GM23338 (cell line): Measurements from ENCODE around the gene OR2D3. TPM values are rescaled to one million over a fixed set of nuclear protein-coding genes. Genes with fewer than 3 reads are reported as not detected.

Experiments used
- ATAC-seq: fragments of 200-7000 bp; cut with Tn5 transposase; 3 replicates; pipeline ENCODE4 v1.9.1; 2020
- DNase-seq: peaks from one replicate; pipeline ENCODE4 v3.0.0-alpha.2; 2015; ENCODE audit warnings: low spot score
- H2AFZ ChIP-seq: fragments of 200-600 bp; sonication (generic); 2 replicates; pipeline ENCODE4 v1.8.0; 2016; ENCODE audit warnings: antibody characterized with exemption, mild to moderate bottlenecking, moderate library complexity
- H3F3A ChIP-seq: fragments of 200-600 bp; sonication (generic); replicated peaks from 2 replicates; pipeline ENCODE4 v1.8.0; 2017; ENCODE audit warnings: antibody characterized with exemption, mixed run types, low read depth
- H3K27ac ChIP-seq: fragments of 200-600 bp; sonication (generic); 2 replicates; pipeline ENCODE4 v1.6.1; 2016; ENCODE audit warnings: low read depth
- H3K27me3 ChIP-seq: fragments of 200-600 bp; sonication (generic); 2 replicates; pipeline ENCODE4 v1.8.0; 2016; ENCODE audit warnings: mild to moderate bottlenecking, mixed run types, moderate library complexity; ENCODE audit not compliant: insufficient read depth
- H3K36me3 ChIP-seq: fragments of 200-600 bp; sonication (generic); 2 replicates; pipeline ENCODE4 v1.8.0; 2016; ENCODE audit warnings: mild to moderate bottlenecking; ENCODE audit not compliant: insufficient read depth
- H3K4me1 ChIP-seq: fragments of 200-600 bp; sonication (generic); 2 replicates; pipeline ENCODE4 v1.8.0; 2016; ENCODE audit warnings: mild to moderate bottlenecking, moderate library complexity; ENCODE audit not compliant: insufficient read depth
- H3K4me2 ChIP-seq: fragments of 200-600 bp; sonication (generic); 2 replicates; pipeline ENCODE4 v1.7.1; 2017; ENCODE audit warnings: mixed run types
- H3K4me3 ChIP-seq: fragments of 200-600 bp; sonication (generic); 2 replicates; pipeline ENCODE4 v1.6.1; 2016; ENCODE audit warnings: mixed run types
- H3K79me2 ChIP-seq: fragments of 200-600 bp; sonication (generic); replicated peaks from 2 replicates; pipeline ENCODE4 v1.8.0; 2017; ENCODE audit warnings: mild to moderate bottlenecking; ENCODE audit not compliant: insufficient read depth
- H3K9me2 ChIP-seq: fragments of 200-600 bp; sonication (generic); 2 replicates; pipeline ENCODE4 v1.8.0; 2017; ENCODE audit not compliant: insufficient read depth
- H4K20me1 ChIP-seq: fragments of 200-600 bp; sonication (generic); replicated peaks from 2 replicates; pipeline ENCODE4 v1.8.0; 2017; ENCODE audit warnings: mild to moderate bottlenecking; ENCODE audit not compliant: insufficient read depth
- H3K27ac Mint-ChIP-seq: 2 replicates; pipeline ENCODE4 v1.8.0; 2020; ENCODE audit warnings: inconsistent platforms, mild to moderate bottlenecking, moderate library complexity, mixed read lengths
- H3K27me3 Mint-ChIP-seq: 3 replicates; pipeline ENCODE4 v1.8.0; 2022; ENCODE audit warnings: low read depth, mild to moderate bottlenecking, moderate library complexity, mixed read lengths, inconsistent platforms; ENCODE audit not compliant: insufficient read depth, poor library complexity
- H3K36me3 Mint-ChIP-seq: 3 replicates; pipeline ENCODE4 v1.8.0; 2021; ENCODE audit warnings: low read depth, mild to moderate bottlenecking, inconsistent platforms, moderate library complexity, mixed read lengths
- H3K4me1 Mint-ChIP-seq: 3 replicates; pipeline ENCODE4 v1.8.0; 2020; ENCODE audit warnings: mild to moderate bottlenecking, inconsistent platforms, mixed read lengths
- H3K4me3 Mint-ChIP-seq: 3 replicates; pipeline ENCODE4 v1.8.0; 2021; ENCODE audit warnings: moderate library complexity, mild to moderate bottlenecking, inconsistent platforms, mixed read lengths
- H3K9me3 Mint-ChIP-seq: 3 replicates; pipeline ENCODE4 v1.8.0; 2020; ENCODE audit warnings: moderate library complexity, mild to moderate bottlenecking, inconsistent platforms, mixed read lengths
- CREB1 ChIP-seq: fragments of 250-450 bp; sonication (Bioruptor Pico); IDR thresholded peaks from 2 replicates; pipeline ENCODE4 v1.5.0; 2020; ENCODE audit warnings: low read depth, mild to moderate bottlenecking, moderate library complexity
- EZH2 ChIP-seq: fragments of 200-600 bp; sonication (generic); IDR thresholded peaks from one replicate; pipeline ENCODE4 v1.8.0; 2017; ENCODE audit warnings: antibody characterized with exemption, mild to moderate bottlenecking, low read depth; ENCODE audit not compliant: unreplicated experiment
- EZH2phosphoT487 ChIP-seq: fragments of 200-600 bp; sonication (generic); IDR thresholded peaks from one replicate; pipeline ENCODE4 v1.8.1; 2018; ENCODE audit warnings: antibody characterized with exemption; ENCODE audit not compliant: unreplicated experiment
- NANOG ChIP-seq: IDR thresholded peaks from 2 replicates; pipeline ENCODE4 v1.6.1; 2016; ENCODE audit warnings: antibody characterized with exemption, borderline replicate concordance
- POLR2AphosphoS5 ChIP-seq: IDR thresholded peaks from 2 replicates; pipeline ENCODE4 v1.6.1; 2016; ENCODE audit warnings: antibody characterized with exemption, low read depth
- STAT1 ChIP-seq: IDR thresholded peaks from one replicate; pipeline ENCODE4 v1.6.1; 2016; ENCODE audit warnings: antibody characterized with exemption; ENCODE audit not compliant: unreplicated experiment
- ZNF114 ChIP-seq: fragments of 250-450 bp; sonication (Bioruptor Pico); IDR thresholded peaks from 2 replicates; pipeline ENCODE4 v1.5.0; 2020; ENCODE audit warnings: mild to moderate bottlenecking, moderate library complexity
- ZNF331 ChIP-seq: fragments of 250-450 bp; sonication (Bioruptor Pico); IDR thresholded peaks from 2 replicates; pipeline ENCODE4 v1.5.0; 2020; ENCODE audit warnings: low read depth, mild to moderate bottlenecking, moderate library complexity
- polyA plus RNA-seq: library from polyadenylated mRNA; unstranded; fragments of >200 nt; fragmentation: Nextera tagmentation; extraction: Ambion mirVana; gene quantifications from 2 replicates; pipeline ENCODE4 v1.2.1, GENCODE V29; 2016
- total RNA-seq: library from RNA; depleted of rRNA; stranded (reverse); fragments of >200 nt; shearing (Covaris generic); gene quantifications from 2 replicates; pipeline ENCODE4 v1.2.3, GENCODE V29; 2014
- TF ChIP-seq, protein P1 (sequence below): fragments of 250-450 bp; sonication (Bioruptor Pico); IDR thresholded peaks from 2 replicates; pipeline ENCODE4 v1.5.0; 2020; ENCODE audit warnings: mild to moderate bottlenecking, moderate library complexity
- TF ChIP-seq, protein P2 (sequence below), 2 experiments: fragments of 200-600 bp in 1 of 2; sonication (generic) in 1 of 2; conservative IDR thresholded peaks; 2 replicates each; pipeline versions ENCODE4 v1.5.1 to v1.6.1; 2016 to 2017; ENCODE audit warnings: antibody characterized with exemption in 2 of 2, low read depth in 2 of 2, mild to moderate bottlenecking in 2 of 2, moderate library complexity in 1 of 2
- TF ChIP-seq, protein P3 (sequence below): IDR thresholded peaks from one replicate; pipeline ENCODE4 v1.6.1; 2018; ENCODE audit warnings: antibody characterized with exemption; ENCODE audit not compliant: unreplicated experiment
- TF ChIP-seq, protein P4 (sequence below): IDR thresholded peaks from 2 replicates; pipeline ENCODE4 v1.6.1; 2016; ENCODE audit warnings: antibody characterized with exemption

OR2D3 gene
- total and polyA plus RNA-seq, 2 experiments from 2014 or later = 0.65 TPM; not detected in 1

DNA sequence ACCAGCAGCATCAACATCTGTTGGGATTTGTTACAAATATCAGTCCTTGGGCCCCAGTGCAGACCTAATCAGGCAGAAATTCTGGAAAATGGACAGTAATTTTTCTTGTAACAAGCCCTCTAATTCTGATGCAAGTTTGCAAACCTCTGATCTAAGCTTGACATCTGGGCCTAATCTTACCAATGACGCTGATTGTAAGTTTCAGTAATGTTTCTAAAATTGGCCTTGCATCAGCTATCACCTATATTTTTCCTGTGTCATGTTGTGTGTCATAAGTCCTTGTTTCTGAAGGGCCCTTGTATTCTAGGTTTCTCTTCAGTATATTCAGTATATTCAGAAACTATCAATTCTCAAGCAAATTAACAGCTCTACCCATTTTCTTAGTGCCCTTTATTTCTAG is 41.9 kb downstream of the OR2D3 start (continued):
- TF ChIP-seq, protein P1, sequence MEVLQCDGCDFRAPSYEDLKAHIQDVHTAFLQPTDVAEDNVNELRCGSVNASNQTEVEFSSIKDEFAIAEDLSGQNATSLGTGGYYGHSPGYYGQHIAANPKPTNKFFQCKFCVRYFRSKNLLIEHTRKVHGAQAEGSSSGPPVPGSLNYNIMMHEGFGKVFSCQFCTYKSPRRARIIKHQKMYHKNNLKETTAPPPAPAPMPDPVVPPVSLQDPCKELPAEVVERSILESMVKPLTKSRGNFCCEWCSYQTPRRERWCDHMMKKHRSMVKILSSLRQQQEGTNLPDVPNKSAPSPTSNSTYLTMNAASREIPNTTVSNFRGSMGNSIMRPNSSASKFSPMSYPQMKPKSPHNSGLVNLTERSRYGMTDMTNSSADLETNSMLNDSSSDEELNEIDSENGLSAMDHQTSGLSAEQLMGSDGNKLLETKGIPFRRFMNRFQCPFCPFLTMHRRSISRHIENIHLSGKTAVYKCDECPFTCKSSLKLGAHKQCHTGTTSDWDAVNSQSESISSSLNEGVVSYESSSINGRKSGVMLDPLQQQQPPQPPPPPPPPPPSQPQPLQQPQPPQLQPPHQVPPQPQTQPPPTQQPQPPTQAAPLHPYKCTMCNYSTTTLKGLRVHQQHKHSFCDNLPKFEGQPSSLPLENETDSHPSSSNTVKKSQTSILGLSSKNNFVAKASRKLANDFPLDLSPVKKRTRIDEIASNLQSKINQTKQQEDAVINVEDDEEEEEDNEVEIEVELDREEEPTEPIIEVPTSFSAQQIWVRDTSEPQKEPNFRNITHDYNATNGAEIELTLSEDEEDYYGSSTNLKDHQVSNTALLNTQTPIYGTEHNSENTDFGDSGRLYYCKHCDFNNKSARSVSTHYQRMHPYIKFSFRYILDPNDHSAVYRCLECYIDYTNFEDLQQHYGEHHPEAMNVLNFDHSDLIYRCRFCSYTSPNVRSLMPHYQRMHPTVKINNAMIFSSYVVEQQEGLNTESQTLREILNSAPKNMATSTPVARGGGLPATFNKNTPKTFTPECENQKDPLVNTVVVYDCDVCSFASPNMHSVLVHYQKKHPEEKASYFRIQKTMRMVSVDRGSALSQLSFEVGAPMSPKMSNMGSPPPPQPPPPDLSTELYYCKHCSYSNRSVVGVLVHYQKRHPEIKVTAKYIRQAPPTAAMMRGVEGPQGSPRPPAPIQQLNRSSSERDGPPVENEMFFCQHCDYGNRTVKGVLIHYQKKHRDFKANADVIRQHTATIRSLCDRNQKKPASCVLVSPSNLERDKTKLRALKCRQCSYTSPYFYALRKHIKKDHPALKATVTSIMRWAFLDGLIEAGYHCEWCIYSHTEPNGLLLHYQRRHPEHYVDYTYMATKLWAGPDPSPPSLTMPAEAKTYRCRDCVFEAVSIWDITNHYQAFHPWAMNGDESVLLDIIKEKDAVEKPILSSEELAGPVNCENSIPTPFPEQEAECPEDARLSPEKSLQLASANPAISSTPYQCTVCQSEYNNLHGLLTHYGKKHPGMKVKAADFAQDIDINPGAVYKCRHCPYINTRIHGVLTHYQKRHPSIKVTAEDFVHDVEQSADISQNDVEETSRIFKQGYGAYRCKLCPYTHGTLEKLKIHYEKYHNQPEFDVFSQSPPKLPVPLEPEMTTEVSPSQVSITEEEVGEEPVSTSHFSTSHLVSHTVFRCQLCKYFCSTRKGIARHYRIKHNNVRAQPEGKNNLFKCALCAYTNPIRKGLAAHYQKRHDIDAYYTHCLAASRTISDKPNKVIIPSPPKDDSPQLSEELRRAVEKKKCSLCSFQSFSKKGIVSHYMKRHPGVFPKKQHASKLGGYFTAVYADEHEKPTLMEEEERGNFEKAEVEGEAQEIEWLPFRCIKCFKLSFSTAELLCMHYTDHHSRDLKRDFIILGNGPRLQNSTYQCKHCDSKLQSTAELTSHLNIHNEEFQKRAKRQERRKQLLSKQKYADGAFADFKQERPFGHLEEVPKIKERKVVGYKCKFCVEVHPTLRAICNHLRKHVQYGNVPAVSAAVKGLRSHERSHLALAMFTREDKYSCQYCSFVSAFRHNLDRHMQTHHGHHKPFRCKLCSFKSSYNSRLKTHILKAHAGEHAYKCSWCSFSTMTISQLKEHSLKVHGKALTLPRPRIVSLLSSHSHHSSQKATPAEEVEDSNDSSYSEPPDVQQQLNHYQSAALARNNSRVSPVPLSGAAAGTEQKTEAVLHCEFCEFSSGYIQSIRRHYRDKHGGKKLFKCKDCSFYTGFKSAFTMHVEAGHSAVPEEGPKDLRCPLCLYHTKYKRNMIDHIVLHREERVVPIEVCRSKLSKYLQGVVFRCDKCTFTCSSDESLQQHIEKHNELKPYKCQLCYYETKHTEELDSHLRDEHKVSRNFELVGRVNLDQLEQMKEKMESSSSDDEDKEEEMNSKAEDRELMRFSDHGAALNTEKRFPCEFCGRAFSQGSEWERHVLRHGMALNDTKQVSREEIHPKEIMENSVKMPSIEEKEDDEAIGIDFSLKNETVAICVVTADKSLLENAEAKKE = no peak
- TF ChIP-seq EZH2 (no peak), EZH2phosphoT487 (no peak), STAT1 (no peak), POLR2AphosphoS5 (no peak), ZNF331 (CRISPR knock-in tag) (no peak)

DNA sequence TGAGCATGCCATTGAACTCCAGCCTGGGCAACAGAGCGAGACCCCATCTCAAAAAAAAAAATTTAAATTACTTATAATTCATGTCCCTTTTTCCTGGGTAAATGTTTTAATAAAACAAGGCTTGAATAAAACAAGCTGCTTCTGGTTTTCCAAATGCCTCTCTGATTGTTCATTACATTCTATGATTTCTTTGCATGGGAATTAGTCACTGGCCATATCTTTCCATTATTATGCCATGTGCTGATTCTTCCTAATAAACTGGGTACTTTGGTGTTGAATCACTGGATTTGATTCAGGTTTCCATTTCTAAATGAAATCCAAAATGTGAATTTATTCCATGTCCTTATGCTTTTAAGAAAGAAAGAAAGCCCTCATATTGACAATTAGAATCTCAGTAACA is 48.0 kb downstream of the OR2D3 start:
- no peak for ATAC-seq
- no peak overlapping the region for H3K4me2 ChIP-seq
- TF ChIP-seq CREB1 = no peak
- TF ChIP-seq, protein P2, sequence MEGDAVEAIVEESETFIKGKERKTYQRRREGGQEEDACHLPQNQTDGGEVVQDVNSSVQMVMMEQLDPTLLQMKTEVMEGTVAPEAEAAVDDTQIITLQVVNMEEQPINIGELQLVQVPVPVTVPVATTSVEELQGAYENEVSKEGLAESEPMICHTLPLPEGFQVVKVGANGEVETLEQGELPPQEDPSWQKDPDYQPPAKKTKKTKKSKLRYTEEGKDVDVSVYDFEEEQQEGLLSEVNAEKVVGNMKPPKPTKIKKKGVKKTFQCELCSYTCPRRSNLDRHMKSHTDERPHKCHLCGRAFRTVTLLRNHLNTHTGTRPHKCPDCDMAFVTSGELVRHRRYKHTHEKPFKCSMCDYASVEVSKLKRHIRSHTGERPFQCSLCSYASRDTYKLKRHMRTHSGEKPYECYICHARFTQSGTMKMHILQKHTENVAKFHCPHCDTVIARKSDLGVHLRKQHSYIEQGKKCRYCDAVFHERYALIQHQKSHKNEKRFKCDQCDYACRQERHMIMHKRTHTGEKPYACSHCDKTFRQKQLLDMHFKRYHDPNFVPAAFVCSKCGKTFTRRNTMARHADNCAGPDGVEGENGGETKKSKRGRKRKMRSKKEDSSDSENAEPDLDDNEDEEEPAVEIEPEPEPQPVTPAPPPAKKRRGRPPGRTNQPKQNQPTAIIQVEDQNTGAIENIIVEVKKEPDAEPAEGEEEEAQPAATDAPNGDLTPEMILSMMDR (conservative IDR thresholded peaks at IDR 0.05; ENCODE audit: low read depth in 2 of 2) = no peak
- no peak for TF ChIP-seq EZH2phosphoT487
- TF ChIP-seq ZNF331 (CRISPR knock-in tag) = no peak
- no peak for TF ChIP-seq ZNF114 (CRISPR knock-in tag)
- no peak for TF ChIP-seq NANOG
- TF ChIP-seq, protein P3, sequence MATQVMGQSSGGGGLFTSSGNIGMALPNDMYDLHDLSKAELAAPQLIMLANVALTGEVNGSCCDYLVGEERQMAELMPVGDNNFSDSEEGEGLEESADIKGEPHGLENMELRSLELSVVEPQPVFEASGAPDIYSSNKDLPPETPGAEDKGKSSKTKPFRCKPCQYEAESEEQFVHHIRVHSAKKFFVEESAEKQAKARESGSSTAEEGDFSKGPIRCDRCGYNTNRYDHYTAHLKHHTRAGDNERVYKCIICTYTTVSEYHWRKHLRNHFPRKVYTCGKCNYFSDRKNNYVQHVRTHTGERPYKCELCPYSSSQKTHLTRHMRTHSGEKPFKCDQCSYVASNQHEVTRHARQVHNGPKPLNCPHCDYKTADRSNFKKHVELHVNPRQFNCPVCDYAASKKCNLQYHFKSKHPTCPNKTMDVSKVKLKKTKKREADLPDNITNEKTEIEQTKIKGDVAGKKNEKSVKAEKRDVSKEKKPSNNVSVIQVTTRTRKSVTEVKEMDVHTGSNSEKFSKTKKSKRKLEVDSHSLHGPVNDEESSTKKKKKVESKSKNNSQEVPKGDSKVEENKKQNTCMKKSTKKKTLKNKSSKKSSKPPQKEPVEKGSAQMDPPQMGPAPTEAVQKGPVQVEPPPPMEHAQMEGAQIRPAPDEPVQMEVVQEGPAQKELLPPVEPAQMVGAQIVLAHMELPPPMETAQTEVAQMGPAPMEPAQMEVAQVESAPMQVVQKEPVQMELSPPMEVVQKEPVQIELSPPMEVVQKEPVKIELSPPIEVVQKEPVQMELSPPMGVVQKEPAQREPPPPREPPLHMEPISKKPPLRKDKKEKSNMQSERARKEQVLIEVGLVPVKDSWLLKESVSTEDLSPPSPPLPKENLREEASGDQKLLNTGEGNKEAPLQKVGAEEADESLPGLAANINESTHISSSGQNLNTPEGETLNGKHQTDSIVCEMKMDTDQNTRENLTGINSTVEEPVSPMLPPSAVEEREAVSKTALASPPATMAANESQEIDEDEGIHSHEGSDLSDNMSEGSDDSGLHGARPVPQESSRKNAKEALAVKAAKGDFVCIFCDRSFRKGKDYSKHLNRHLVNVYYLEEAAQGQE = no peak
- no peak for TF ChIP-seq STAT1
- TF ChIP-seq, protein P4, sequence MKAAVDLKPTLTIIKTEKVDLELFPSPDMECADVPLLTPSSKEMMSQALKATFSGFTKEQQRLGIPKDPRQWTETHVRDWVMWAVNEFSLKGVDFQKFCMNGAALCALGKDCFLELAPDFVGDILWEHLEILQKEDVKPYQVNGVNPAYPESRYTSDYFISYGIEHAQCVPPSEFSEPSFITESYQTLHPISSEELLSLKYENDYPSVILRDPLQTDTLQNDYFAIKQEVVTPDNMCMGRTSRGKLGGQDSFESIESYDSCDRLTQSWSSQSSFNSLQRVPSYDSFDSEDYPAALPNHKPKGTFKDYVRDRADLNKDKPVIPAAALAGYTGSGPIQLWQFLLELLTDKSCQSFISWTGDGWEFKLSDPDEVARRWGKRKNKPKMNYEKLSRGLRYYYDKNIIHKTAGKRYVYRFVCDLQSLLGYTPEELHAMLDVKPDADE = no peak

More for the DNA sequence above, 48.0 kb downstream of the OR2D3 start:
- Histone ChIP-seq H3F3A (no peaks in the 10 kb centered on the region), H3K9me2 (no peaks in the 10 kb centered on the region), H3K4me3 (no peak overlapping the region), H3K79me2 (no peaks in the 10 kb centered on the region), H2AFZ (no peak overlapping the region), H4K20me1 (no peaks in the 10 kb centered on the region), H3K27me3 (no peaks in the 10 kb centered on the region), H3K4me1 (no peaks in the 10 kb centered on the region), H3K36me3 (no peaks in the 10 kb centered on the region; the same call in 1 of the 2 replicates), H3K27ac (no peak overlapping the region)
- Mint-ChIP-seq H3K9me3 (peaks cover 18% of the 10 kb centered on the region; the same call in 2 of the 3 replicates), H3K4me1 (no peaks in the 10 kb centered on the region), H3K27ac (no peak overlapping the region), H3K4me3 (no peak overlapping the region), H3K36me3 (peaks cover 18% of the 10 kb centered on the region; the same call in 2 of the 3 replicates), H3K27me3 (no peaks in the 10 kb centered on the region)
- DNase-seq = no peak
